ENCODE measurements around the gene ARHGAP27. TPM values are rescaled to one million over a fixed set of nuclear protein-coding genes. Genes with fewer than 3 reads are reported as not detected.

ARHGAP27 gene
- polyA plus RNA-seq, 1 donor = 12.5 TPM

DNA sequence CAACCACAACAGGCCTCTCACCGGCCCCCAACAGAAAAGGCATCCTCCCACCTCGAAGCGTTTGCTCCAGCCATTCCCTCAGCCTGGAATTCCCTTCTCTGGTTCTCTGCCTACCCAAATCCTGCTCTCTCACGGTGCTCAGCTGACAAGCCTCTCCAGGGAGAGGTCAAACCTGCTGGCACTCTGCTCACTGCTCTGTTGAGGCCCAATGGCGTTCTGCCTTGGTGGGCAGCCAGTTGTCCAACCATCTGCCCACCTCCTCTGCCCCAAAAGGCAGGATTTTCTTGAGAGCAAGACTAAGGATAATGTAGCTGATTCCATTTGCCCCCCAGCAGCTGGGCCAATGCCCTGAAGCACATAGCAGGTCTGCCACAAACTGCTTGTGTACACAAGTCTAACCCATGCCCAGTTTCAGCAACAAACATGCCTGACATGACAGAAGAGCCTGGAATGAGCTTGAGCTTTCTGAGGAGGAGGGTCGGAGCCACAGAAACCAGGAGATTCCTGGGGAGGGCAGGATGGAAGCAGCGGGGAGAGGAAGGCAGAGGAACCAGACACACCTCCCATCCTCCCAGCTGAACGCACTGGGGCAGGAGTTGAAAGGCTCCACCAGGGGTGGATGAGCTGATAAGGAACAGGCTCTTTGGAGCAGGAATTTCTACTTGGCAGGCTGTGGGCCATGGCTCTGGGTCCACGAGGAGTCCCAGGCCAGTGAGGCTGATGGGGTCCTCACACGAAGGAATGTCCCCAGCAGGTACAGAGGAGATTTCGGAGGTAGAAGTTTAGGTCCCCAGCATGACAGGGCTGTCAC is 23.9 kb downstream of the ARHGAP27 start:
- no peak for DNase-seq

DNA sequence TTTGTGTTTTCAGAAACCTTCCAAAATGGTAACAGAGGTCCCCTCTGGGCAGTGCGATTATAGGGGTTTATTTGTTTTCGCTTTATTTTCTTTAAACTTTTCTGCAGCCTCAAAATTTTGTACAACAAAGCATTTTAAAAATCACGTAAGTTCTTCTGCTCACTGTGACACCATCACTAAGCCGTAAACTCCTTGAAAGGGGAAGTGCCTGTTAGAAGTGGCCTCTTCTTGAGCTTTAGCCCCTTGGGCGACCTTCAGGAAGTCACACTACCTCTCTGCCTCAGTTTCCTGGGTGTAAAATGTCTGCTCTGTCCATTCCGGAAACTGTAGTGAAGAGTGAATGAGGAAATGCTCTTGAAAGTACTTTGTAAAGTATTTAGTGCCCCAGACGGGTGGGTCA is 26.6 kb downstream of the ARHGAP27 start:
- DNase-seq = no peak

DNA sequence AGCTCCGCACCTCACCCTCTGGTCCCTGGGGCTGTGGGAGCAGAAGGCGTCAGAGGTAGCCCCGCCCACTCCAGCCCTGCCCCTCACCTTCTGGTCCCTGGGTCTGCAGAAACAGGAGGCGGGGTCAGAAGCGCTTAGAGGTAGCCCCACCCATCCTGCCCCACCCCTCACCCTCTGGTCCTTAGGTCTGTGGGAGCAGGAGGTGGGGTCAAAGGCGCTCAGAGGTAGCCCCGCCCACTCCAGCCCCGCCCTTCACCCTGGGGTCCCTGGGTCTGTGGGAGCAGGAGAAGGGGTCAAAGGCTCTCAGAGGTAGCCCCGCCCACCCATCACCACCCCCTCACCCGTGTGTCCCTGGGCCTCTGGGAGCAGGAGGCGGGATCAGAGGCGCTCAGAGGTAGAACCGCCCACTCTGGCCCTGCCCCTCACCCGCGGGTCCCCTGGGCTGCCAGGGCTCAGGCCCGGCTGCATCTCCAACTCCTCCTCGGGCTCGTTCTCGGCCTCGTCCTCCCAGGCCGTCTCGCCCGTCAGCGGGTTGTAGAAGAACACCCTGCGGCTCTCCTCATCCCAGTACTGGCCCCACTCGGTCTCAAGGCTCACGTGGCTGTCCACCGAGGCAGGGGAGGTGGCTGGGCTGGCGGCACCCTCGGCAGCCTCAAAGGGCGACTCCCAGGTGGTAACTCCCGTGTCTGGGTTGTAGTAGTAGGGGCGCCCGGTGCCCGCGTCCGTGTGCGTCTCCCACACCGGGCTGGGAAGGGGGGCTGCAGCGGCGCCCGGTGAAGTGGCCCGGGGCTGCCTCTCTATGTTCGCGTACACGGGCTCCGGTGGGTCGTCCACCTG is 27.2 kb downstream of the ARHGAP27 start:
- no peak for DNase-seq

DNA sequence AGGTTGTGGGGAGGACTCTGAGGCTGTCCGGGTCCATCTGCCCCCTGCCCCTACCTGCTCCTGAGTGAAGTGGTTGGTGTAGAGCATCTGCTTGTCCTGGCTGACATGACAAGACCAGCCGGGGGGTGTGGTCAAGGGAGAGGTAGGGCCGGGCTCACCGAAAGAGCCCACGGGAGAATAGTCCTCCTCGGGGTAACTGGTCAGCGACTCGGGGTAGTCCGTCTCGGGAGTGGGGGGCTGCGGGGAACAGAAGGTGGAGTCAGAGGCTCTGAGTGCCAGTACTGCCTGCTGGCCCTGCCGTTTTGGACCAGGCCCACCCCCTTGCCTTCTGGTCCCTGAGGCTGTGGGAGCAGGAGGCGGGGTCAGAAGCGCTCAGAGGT is 27.8 kb downstream of the ARHGAP27 start:
- no peak for DNase-seq

DNA sequence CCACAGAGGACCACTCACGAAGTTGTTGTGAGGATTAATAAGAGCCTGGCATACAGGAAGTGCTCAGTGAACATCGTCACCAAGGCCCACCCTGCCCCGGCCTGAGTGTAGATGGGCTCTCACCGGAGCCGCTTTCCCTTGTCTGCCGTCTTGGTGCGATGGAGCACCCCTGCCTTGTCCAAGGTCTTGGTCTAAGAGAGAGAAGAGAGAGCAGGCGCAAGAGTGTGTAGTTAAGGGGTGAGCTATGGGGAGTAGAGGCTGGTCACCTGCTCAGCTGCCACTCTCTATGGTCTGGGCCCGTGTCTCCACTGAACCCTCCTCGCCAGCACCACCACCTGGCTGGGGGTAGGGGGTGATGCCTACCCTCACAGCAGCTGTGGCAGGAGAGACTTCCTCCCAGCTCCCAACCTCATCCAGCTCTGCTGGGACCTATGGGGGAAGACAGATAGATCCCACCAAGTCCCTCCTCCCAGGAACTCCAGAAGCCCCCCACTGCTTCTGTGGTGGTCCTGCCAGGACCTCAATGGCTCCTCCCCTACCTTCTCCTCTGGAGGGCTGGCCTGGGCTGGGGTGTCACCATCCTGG is 28.7 kb downstream of the ARHGAP27 start:
- DNase-seq = no peak

DNA sequence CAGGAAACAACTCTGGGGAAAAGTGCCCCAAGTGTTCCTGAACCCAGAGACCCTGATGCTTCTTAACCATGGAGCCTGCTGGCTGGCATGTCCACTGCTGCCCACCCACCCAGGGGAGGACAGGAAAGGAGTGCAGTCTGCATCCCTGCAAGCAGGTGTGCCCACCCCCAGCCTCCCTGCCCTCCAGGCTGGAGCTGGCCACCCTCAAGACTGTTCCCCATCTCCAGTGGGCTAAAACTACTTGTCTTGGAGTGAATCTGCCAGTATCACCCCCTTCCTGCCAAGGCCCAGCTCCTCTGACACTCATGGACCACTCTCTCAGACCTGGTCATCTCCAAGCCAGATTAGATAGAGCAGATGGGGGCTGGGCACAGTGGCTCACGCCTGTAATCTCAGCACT is 29.8 kb downstream of the ARHGAP27 start:
- no peak for DNase-seq

GRCh38 chr17:45398800-45399199 is 33.9 kb downstream of the ARHGAP27 start:
- DNase-seq = no peak

DNA sequence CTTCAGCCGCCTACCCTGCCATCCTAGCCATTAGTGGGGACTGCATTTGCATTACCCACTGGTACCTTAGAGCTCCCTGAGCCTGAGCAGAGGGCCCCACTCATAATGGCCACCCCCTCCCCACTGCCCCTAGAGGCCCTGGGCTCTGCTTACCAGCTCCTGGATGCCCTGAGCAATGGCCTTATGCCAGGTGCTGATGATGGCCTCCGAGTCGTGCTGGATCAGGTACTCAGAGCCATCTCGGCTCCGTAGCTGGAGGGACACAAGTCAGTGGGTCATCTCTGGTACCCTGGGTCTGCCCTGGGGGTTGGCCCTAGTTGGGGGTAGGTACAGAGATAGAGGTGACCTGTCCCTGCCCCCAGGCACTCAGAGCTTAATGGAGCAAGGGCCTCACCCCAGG is 34.9 kb downstream of the ARHGAP27 start:
- no peak for DNase-seq

GRCh38 chr17:45396496-45397205 is 36.0 kb downstream of the ARHGAP27 start:
- no peak for DNase-seq

DNA sequence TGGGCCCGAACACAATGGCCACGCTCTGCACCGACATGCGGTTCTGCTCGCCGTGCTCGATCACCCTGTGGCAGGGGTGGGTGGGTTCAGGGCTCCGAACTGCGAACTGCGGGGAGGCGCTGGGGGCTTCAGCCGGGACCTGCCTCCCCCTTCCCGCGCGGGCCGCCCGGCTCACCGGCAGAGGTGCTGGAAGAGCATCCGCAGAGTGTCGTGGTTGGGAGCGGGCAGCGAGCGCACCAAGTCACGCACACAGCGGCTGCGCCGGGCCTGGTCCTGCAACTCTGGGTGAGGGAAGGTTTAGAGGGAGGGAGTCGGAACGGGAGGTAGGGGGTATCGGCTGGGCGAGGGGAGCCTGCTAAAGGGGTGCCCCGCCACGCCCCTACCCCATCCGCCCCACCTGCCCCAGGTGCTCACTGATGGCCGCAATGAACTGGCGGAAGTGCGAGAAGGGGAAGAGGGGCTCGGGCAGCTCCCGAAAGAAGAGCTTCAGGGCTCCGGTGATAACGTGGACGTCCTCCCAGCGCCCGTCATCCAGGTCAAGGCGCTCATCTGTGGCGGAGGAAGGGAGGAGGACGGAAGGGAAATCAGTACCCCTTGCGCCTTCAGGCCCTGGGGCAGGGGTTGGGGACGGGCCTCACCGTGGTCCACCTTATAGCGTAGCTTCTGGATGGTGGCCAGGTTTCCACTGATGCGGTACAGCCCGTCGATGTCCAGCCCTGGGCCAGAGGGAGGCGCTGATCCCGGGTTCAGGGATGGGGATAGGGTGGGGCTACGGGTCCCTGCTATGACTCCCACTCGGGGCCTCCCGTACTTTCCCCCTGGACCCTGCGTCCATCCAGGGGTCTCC is 36.9 kb downstream of the ARHGAP27 start:
- no peak for DNase-seq

- DNase-seq = peak; percentile 88
These were observed 37.6 kb downstream of the ARHGAP27 start for GRCh38 chr17:45394913-45395568.

- no peak for DNase-seq
These were observed 38.1 kb downstream of the ARHGAP27 start for GRCh38 chr17:45394564-45394912.

GRCh38 chr17:45394091-45394490 is 38.6 kb downstream of the ARHGAP27 start:
- no peak for DNase-seq

GRCh38 chr17:45393411-45393810 is 39.3 kb downstream of the ARHGAP27 start:
- DNase-seq = no peak

DNA sequence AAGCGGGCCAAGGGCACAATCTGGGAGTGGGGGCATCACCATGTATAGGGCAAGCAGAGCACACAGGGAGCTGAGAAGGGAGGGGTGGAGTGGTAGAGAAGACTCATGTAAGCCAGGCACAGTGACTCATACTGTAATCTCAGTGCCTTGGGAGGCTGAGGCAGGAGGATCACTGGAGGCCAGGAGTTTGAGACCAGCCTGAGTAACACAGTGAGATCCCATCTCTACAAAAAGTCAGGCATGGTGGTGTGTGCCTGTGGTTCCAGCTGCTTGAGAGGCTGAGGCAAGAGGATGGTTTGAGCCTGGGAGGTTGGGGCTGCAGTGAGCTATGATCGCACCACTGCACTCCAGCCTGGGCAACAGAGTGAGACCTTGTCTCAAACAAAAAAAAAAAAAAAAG is 40.8 kb downstream of the ARHGAP27 start:
- DNase-seq = no peak

DNA sequence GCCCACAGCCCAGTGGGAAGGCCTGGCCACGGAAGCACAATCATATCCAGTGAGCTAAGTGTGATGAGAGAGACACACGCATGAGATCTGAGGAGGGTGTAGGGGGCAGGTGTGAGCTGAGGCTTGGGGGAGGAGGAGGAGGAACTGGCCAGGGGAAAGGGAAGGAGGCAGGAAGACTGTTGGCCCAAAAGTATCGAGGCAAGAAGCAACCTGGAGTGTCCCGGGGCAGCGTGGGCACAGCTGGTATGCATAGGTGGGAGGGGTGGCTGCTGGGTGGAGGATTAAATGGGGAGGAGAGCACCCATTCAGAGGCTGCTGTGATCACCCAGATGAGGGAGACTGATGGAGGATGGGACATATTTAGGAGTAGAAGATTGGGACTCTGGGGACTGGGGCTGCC is 41.4 kb downstream of the ARHGAP27 start:
- DNase-seq = no peak

DNA sequence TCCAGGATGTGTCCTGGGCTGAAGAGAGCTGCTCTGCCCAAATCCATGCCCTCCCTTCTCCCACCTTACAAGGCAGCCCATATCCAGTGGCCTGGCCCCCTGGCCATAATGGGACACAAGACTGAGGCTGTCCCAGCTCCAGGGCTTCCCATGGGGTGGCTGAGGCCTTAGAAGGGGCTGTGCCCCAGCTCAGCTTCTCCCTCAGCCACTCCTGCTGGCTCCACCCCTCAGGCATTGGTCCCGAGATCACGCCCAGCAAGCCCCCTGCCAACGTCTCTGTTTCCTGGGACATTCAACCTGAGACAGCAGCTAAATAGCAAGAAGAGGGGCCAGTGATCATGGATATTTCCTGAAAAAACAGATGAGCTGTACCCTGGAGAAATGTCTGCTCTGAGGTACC is 43.3 kb downstream of the ARHGAP27 start:
- DNase-seq = no peak

- DNase-seq = no peak
These were observed 43.9 kb downstream of the ARHGAP27 start for GRCh38 chr17:45388604-45389325.

- DNase-seq = no peak
These were observed 44.9 kb downstream of the ARHGAP27 start for GRCh38 chr17:45387739-45388138.

GRCh38 chr17:45386178-45386577 is 46.5 kb downstream of the ARHGAP27 start:
- DNase-seq = no peak
